GM10266 (cell line): ENCODE measurements around the gene DBF4.

Experiments
- DNase-seq: peaks from one replicate; pipeline ENCODE4 v3.0.0; 2012; ENCODE audit errors: extremely low spot score
- CTCF ChIP-seq: IDR thresholded peaks from 2 replicates; pipeline ENCODE4 v1.5.1; 2012; ENCODE audit warnings: mild to moderate bottlenecking, low read depth; ENCODE audit not compliant: control insufficient read depth, insufficient read depth; ENCODE audit errors: missing control alignments

Gene DBF4

GRCh38 chr7:87875151-87876039 is 898 bp upstream of the DBF4 start:
- peak; percentile 25 for DNase-seq
- TF ChIP-seq CTCF: no peak

DNA sequence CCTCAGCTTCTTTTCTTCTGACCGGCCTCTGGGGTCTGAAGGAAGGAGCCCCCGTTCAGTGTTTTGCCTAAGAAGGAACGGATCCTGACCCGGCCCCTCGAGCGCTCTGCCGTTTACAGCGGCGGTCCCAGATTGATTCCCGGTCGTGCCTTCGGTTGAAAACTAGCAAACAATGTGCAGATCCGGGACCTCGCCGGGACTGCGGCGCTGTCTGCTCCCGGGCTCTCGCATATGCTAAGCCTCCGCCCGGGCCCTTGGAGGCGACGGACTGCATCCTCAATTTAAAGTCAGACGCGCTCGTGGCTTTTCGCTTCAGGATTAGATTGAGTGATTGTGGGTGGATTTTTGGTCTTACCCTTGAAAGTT is 559 bp downstream of the DBF4 start:
- peak; percentile 42 for DNase-seq
- TF ChIP-seq CTCF: no peak

- no peak for TF ChIP-seq CTCF
Measured at GRCh38 chr7:87877366-87878040, 1.2 kb downstream of the DBF4 start.

GRCh38 chr7:87878208-87878735 is 2.0 kb downstream of the DBF4 start:
- TF ChIP-seq CTCF: no peak
- DNase-seq: no peak

More at GRCh38 chr7:87877366-87878040, 1.2 kb downstream of the DBF4 start:
- DNase-seq: no peak

GRCh38 chr7:87882151-87882937 is 6.1 kb downstream of the DBF4 start:
- TF ChIP-seq CTCF: no peak
- no peak for DNase-seq

- no peak for TF ChIP-seq CTCF
- DNase-seq: no peak
Measured at GRCh38 chr7:87885018-87885417, 8.7 kb downstream of the DBF4 start.
